H1 (cell line): Measurements from ENCODE around the gene CLDN34. TPM values are rescaled to one million over a fixed set of nuclear protein-coding genes. Genes with fewer than 3 reads are reported as not detected.

Source experiments
- CBX8 ChIP-seq: fragments of 300-800, 300-1000 bp; sonication (generic); IDR thresholded peaks from 2 replicates; pipeline ENCODE4 v1.7.1; 2016; ENCODE audit warnings: low read depth, low read length, borderline replicate concordance
- CHD7 ChIP-seq: fragments of 300-600 bp; sonication (generic); IDR thresholded peaks from 2 replicates; pipeline ENCODE4 v1.7.1; 2012; ENCODE audit warnings: low read length, moderate library complexity, mild to moderate bottlenecking, inconsistent platforms; ENCODE audit not compliant: insufficient replicate concordance
- EGR1 ChIP-seq: IDR thresholded peaks from 2 replicates; pipeline ENCODE4 v1.6.1; 2011; ENCODE audit warnings: low read depth, low read length, borderline replicate concordance
- HDAC2 ChIP-seq, 2 experiments: fragments of 300-600 bp in 1 of 2; sonication (generic) in 1 of 2; IDR thresholded peaks; 2 replicates each; pipeline ENCODE4 v1.6.1; 2011 to 2012; ENCODE audit warnings: low read depth in 2 of 2, low read length in 2 of 2, mild to moderate bottlenecking in 2 of 2, moderate library complexity in 2 of 2, borderline replicate concordance in 1 of 2, inconsistent platforms in 1 of 2
- HDAC6 ChIP-seq: IDR thresholded peaks from one replicate; pipeline ENCODE4 v1.7.1; 2012; ENCODE audit warnings: low read depth, mild to moderate bottlenecking, inconsistent platforms, low read length, moderate library complexity
- KDM5A ChIP-seq: fragments of 200-600 bp; IDR thresholded peaks from 2 replicates; pipeline ENCODE4 v1.7.1; 2012; ENCODE audit warnings: mild to moderate bottlenecking, low read length, inconsistent platforms, mixed read lengths
- MAFK ChIP-seq: IDR thresholded peaks from 2 replicates; pipeline ENCODE4 v1.6.1; 2012; ENCODE audit warnings: low read depth, mild to moderate bottlenecking, improper control_type of control experiment, low read length
- PHF8 ChIP-seq: fragments of 200-600 bp; sonication (generic); conservative IDR thresholded peaks from 2 replicates; pipeline ENCODE4 v1.7.1; 2012; ENCODE audit warnings: low read depth, mild to moderate bottlenecking, inconsistent platforms, low read length, moderate library complexity
- SAP30 ChIP-seq: fragments of 300-600 bp; sonication (generic); IDR thresholded peaks from 2 replicates; pipeline ENCODE4 v1.7.1; 2012; ENCODE audit warnings: low read length, moderate library complexity, mild to moderate bottlenecking, inconsistent platforms; ENCODE audit not compliant: insufficient read depth, insufficient replicate concordance
- SIRT6 ChIP-seq: IDR thresholded peaks from one replicate; pipeline ENCODE4 v1.7.1; 2012; ENCODE audit warnings: low read length, inconsistent platforms
- TAF1 ChIP-seq: IDR thresholded peaks from 2 replicates; pipeline ENCODE4 v1.6.1; 2011; ENCODE audit warnings: mild to moderate bottlenecking, low read depth, low read length
- polyA plus RNA-seq, 7 experiments: library from polyadenylated mRNA; depleted of rRNA in 3 of 7; stranded (reverse) in 5 of 7; unstranded in 2 of 7; fragments of >200 nt in 5 of 7; fragments of 200-250 nt in 2 of 7; gene quantifications; 1 replicate in 5 of 7; 2 replicates in 1 of 7; 4 replicates in 1 of 7; pipeline versions ENCODE4 v1.2.1 to v1.2.3, GENCODE V29; 2011 to 2013; ENCODE audit warnings: missing spikeins in 2 of 7, mixed read lengths in 2 of 7
- total RNA-seq: library from RNA; stranded (reverse); fragmentation: NEBNext Ultra II Directional; extraction: Animal tissue kit (Norgen Biotek cat#: 25700); gene quantifications from 2 replicates; pipeline ENCODE4 v1.2.1, GENCODE V29; 2021

CLDN34 gene
- total and polyA plus RNA-seq, 2 of the 8 experiments (the other 6 are each of a cell fraction or from before 2014, with no cell fraction given), result 0.26 to 0.50 TPM

- no peak for TF ChIP-seq CHD7
- TF ChIP-seq HDAC6, result no peak
- no peak for TF ChIP-seq SAP30
- no peak for TF ChIP-seq EGR1
- TF ChIP-seq TAF1, result no peak
- no peak for TF ChIP-seq SIRT6
- no peak for TF ChIP-seq HDAC2 (IDR thresholded peaks at IDR 0.05; ENCODE audit: borderline replicate concordance in 1 of 2, low read depth in 2 of 2, low read length in 2 of 2)
- no peak for TF ChIP-seq CBX8
- no peak for TF ChIP-seq PHF8
- TF ChIP-seq MAFK, result no peak
- TF ChIP-seq KDM5A, result no peak
These were observed 28.7 kb downstream of the CLDN34 start (continued) for GRCh38 chrX:9995855-9996339.
